ENCODE data around the gene ZNF414.

The ZNF414 gene

GRCh38 chr19:8545743-8546142 is 31.8 kb upstream of the ZNF414 start:
- no peak overlapping the region for H3K4me3 ChIP-seq (ENCODE audit: low read length)
- DNase-seq (ENCODE audit: low read depth), result no peak
- TF ChIP-seq CTCF (conservative IDR thresholded peaks at IDR 0.05; ENCODE audit: low read depth, low read length), result no peak

GRCh38 chr19:8544168-8544567 is 30.2 kb upstream of the ZNF414 start:
- no peak for DNase-seq (ENCODE audit: low read depth)
- no peak for TF ChIP-seq CTCF (conservative IDR thresholded peaks at IDR 0.05; ENCODE audit: low read depth, low read length)
- no peak overlapping the region for H3K4me3 ChIP-seq (ENCODE audit: low read length)

GRCh38 chr19:8539621-8540149 is 25.7 kb upstream of the ZNF414 start:
- no peak for TF ChIP-seq CTCF (conservative IDR thresholded peaks at IDR 0.05; ENCODE audit: low read depth, low read length)
- no peak for DNase-seq (ENCODE audit: low read depth)
- H3K4me3 ChIP-seq (ENCODE audit: low read length), result no peak overlapping the region

GRCh38 chr19:8537099-8537498 is 23.1 kb upstream of the ZNF414 start:
- no peak for DNase-seq (ENCODE audit: low read depth)
- no peak for TF ChIP-seq CTCF (conservative IDR thresholded peaks at IDR 0.05; ENCODE audit: low read depth, low read length)
- H3K4me3 ChIP-seq (ENCODE audit: low read length), result no peak overlapping the region

- DNase-seq (ENCODE audit: low read depth), result no peak
- H3K4me3 ChIP-seq (ENCODE audit: low read length), result no peak overlapping the region
- no peak for TF ChIP-seq CTCF (conservative IDR thresholded peaks at IDR 0.05; ENCODE audit: low read depth, low read length)
Observed at GRCh38 chr19:8536282-8536681, 22.3 kb upstream of the ZNF414 start.

GRCh38 chr19:8532225-8532624 is 18.3 kb upstream of the ZNF414 start:
- no peak overlapping the region for H3K4me3 ChIP-seq (ENCODE audit: low read length)
- no peak for TF ChIP-seq CTCF (conservative IDR thresholded peaks at IDR 0.05; ENCODE audit: low read depth, low read length)
- DNase-seq (ENCODE audit: low read depth), result no peak

- no peak for DNase-seq (ENCODE audit: low read depth)
- TF ChIP-seq CTCF (conservative IDR thresholded peaks at IDR 0.05; ENCODE audit: low read depth, low read length), result no peak
- H3K4me3 ChIP-seq (ENCODE audit: low read length), result no peak overlapping the region
Observed at GRCh38 chr19:8531470-8531869, 17.5 kb upstream of the ZNF414 start.

Data from retinal pigment epithelial cell (primary cell).